ACC112 (cell line): Measurements from ENCODE around the gene MRPS25.
A peak's percentile ranks its signal among the peaks of the same experiment; 100 is the strongest.

Experiments
- H2AFZ ChIP-seq: fragments of 200-600 bp; sonication (generic); one replicate; pipeline ENCODE4 v1.6.0; 2017; ENCODE audit warnings: antibody characterized with exemption, low read length; ENCODE audit not compliant: unreplicated experiment
- H3K27ac ChIP-seq: fragments of 200-600 bp; sonication (generic); 2 replicates; pipeline ENCODE4 v1.5.1; 2014; ENCODE audit warnings: low read depth, mild to moderate bottlenecking, antibody characterized with exemption, low read length, moderate library complexity
- H3K27me3 ChIP-seq: fragments of 200-600 bp; sonication (generic); 2 replicates; pipeline ENCODE4 v1.6.1; 2014; ENCODE audit warnings: mild to moderate bottlenecking, antibody characterized with exemption, low read length, moderate library complexity, mixed read lengths; ENCODE audit not compliant: insufficient read depth
- H3K36me3 ChIP-seq: fragments of 200-600 bp; sonication (generic); 2 replicates; pipeline ENCODE4 v1.6.1; 2016; ENCODE audit warnings: mild to moderate bottlenecking, antibody characterized with exemption, low read length, moderate library complexity, mixed read lengths; ENCODE audit not compliant: insufficient read depth
- H3K4me1 ChIP-seq: fragments of 200-600 bp; sonication (generic); one replicate; pipeline ENCODE4 v1.6.1; 2016; ENCODE audit warnings: low read length, mixed read lengths; ENCODE audit not compliant: insufficient read depth, unreplicated experiment, control insufficient read depth
- H3K4me3 ChIP-seq: fragments of 200-600 bp; sonication (generic); 2 replicates; pipeline ENCODE4 v1.5.1; 2014; ENCODE audit warnings: mild to moderate bottlenecking, low read depth, low read length
- H3K79me2 ChIP-seq: fragments of 200-600 bp; sonication (generic); one replicate; pipeline ENCODE4 v1.6.0; 2016; ENCODE audit warnings: low read length; ENCODE audit not compliant: control insufficient read depth, unreplicated experiment, insufficient read depth

The MRPS25 gene

GRCh38 chr3:15083252-15083651, 18.1 kb upstream of the MRPS25 start:
- Histone ChIP-seq H3K79me2 (no peaks in the 10 kb centered on the region), H3K27ac (no peak overlapping the region), H2AFZ (no peak overlapping the region), H3K36me3 (peaks cover 35% of the 10 kb centered on the region), H3K4me1 (peaks cover 7% of the 10 kb centered on the region), H3K4me3 (no peak overlapping the region), H3K27me3 (no peaks in the 10 kb centered on the region)

- no peak overlapping the region for H3K4me3 ChIP-seq
- no peaks in the 10 kb centered on the region for H3K27me3 ChIP-seq
- H3K36me3 ChIP-seq = peaks cover 44% of the 10 kb centered on the region
- peaks cover 7% of the 10 kb centered on the region for H3K4me1 ChIP-seq
- H3K79me2 ChIP-seq = no peaks in the 10 kb centered on the region
- no peak overlapping the region for H3K27ac ChIP-seq
- H2AFZ ChIP-seq = no peak overlapping the region
Measured at GRCh38 chr3:15081960-15082664, 17.0 kb upstream of the MRPS25 start.

- H2AFZ ChIP-seq = no peak overlapping the region
- no peaks in the 10 kb centered on the region for H3K79me2 ChIP-seq
- H3K27ac ChIP-seq = no peak overlapping the region
- no peak overlapping the region for H3K4me3 ChIP-seq
- peaks cover 50% of the 10 kb centered on the region for H3K36me3 ChIP-seq
- peaks cover 7% of the 10 kb centered on the region for H3K4me1 ChIP-seq
- no peaks in the 10 kb centered on the region for H3K27me3 ChIP-seq
Measured at GRCh38 chr3:15079091-15079490, 14.0 kb upstream of the MRPS25 start.

GRCh38 chr3:15074500-15074899, 9.4 kb upstream of the MRPS25 start:
- no peaks in the 10 kb centered on the region for H3K79me2 ChIP-seq
- H3K4me1 ChIP-seq = no peaks in the 10 kb centered on the region
- no peaks in the 10 kb centered on the region for H3K27me3 ChIP-seq
- no peak overlapping the region for H3K27ac ChIP-seq
- no peak overlapping the region for H2AFZ ChIP-seq
- H3K36me3 ChIP-seq = peaks cover 38% of the 10 kb centered on the region
- H3K4me3 ChIP-seq = no peak overlapping the region

- Histone ChIP-seq H3K4me1 (no peaks in the 10 kb centered on the region), H3K27me3 (no peaks in the 10 kb centered on the region), H3K79me2 (no peaks in the 10 kb centered on the region), H3K36me3 (peaks cover 17% of the 10 kb centered on the region), H3K27ac (no peak overlapping the region), H2AFZ (no peak overlapping the region), H3K4me3 (no peak overlapping the region)
Measured at GRCh38 chr3:15071699-15072098, 6.6 kb upstream of the MRPS25 start.

GRCh38 chr3:15069441-15069840, 4.3 kb upstream of the MRPS25 start:
- no peak overlapping the region for H3K4me3 ChIP-seq
- H3K79me2 ChIP-seq = peaks cover 6% of the 10 kb centered on the region
- no peak overlapping the region for H2AFZ ChIP-seq
- H3K4me1 ChIP-seq = no peaks in the 10 kb centered on the region
- no peak overlapping the region for H3K27ac ChIP-seq
- H3K36me3 ChIP-seq = peaks cover 6% of the 10 kb centered on the region; the same call in 1 of the 2 replicates
- no peaks in the 10 kb centered on the region for H3K27me3 ChIP-seq

- Histone ChIP-seq H3K36me3 (no peaks in the 10 kb centered on the region; the same call in 1 of the 2 replicates), H3K4me1 (peaks cover 11% of the 10 kb centered on the region), H3K27ac (no peak overlapping the region), H3K79me2 (peaks cover 23% of the 10 kb centered on the region), H3K27me3 (no peaks in the 10 kb centered on the region), H3K4me3 (no peak overlapping the region), H2AFZ (no peak overlapping the region)
Measured at GRCh38 chr3:15066467-15066866, 1.4 kb upstream of the MRPS25 start.

GRCh38 chr3:15065550-15066007, 464 bp upstream of the MRPS25 start:
- peak overlapping the region; percentile 87 for H2AFZ ChIP-seq
- peaks cover 11% of the 10 kb centered on the region for H3K4me1 ChIP-seq
- peak overlapping the region; percentile 15 for H3K27ac ChIP-seq
- no peaks in the 10 kb centered on the region for H3K27me3 ChIP-seq
- peak overlapping the region; percentile 97 for H3K4me3 ChIP-seq
- H3K36me3 ChIP-seq = no peaks in the 10 kb centered on the region
- peaks cover 23% of the 10 kb centered on the region for H3K79me2 ChIP-seq

GRCh38 chr3:15064299-15064834, 748 bp downstream of the MRPS25 start:
- Histone ChIP-seq H3K27me3 (no peaks in the 10 kb centered on the region), H3K36me3 (no peaks in the 10 kb centered on the region), H2AFZ (peak overlapping the region; percentile 97), H3K4me1 (peaks cover 11% of the 10 kb centered on the region), H3K4me3 (peak overlapping the region; percentile 97), H3K27ac (peak overlapping the region; percentile 34; the same call in 1 of the 2 replicates), H3K79me2 (peaks cover 26% of the 10 kb centered on the region)

- no peaks in the 10 kb centered on the region for H3K36me3 ChIP-seq
- H3K79me2 ChIP-seq = peaks cover 29% of the 10 kb centered on the region
- H2AFZ ChIP-seq = no peak overlapping the region
- peaks cover 11% of the 10 kb centered on the region for H3K4me1 ChIP-seq
- H3K27ac ChIP-seq = no peak overlapping the region
- no peaks in the 10 kb centered on the region for H3K27me3 ChIP-seq
- H3K4me3 ChIP-seq = peak overlapping the region; percentile 97
Measured at GRCh38 chr3:15063656-15064286, 1.3 kb downstream of the MRPS25 start.

- no peaks in the 10 kb centered on the region for H3K27me3 ChIP-seq
- no peak overlapping the region for H3K27ac ChIP-seq
- H3K79me2 ChIP-seq = peaks cover 33% of the 10 kb centered on the region
- no peaks in the 10 kb centered on the region for H3K36me3 ChIP-seq
- peak overlapping the region; percentile 97 for H3K4me3 ChIP-seq
- no peak overlapping the region for H2AFZ ChIP-seq
- H3K4me1 ChIP-seq = peaks cover 11% of the 10 kb centered on the region
Measured at GRCh38 chr3:15063238-15063637, 1.9 kb downstream of the MRPS25 start.
